Epithelial cell of esophagus (primary cell): ENCODE measurements around the gene ITGB1.
A peak's percentile ranks its signal among the peaks of the same experiment; 100 is the strongest.

Source experiments
- DNase-seq: peaks from one replicate; pipeline ENCODE4 v3.0.0; 2010; ENCODE audit warnings: low read depth
- H3K4me3 ChIP-seq: 2 replicates; pipeline ENCODE4 v1.5.1; 2011; ENCODE audit warnings: mild to moderate bottlenecking, low read length, control low read depth
- TF ChIP-seq, protein P1 (sequence below): IDR thresholded peaks from 2 replicates; pipeline ENCODE4 v1.5.1; 2011; ENCODE audit warnings: low read depth, mild to moderate bottlenecking, low read length, control low read depth, inconsistent platforms; ENCODE audit not compliant: insufficient read depth; ENCODE audit errors: missing control alignments

Gene ITGB1

DNA sequence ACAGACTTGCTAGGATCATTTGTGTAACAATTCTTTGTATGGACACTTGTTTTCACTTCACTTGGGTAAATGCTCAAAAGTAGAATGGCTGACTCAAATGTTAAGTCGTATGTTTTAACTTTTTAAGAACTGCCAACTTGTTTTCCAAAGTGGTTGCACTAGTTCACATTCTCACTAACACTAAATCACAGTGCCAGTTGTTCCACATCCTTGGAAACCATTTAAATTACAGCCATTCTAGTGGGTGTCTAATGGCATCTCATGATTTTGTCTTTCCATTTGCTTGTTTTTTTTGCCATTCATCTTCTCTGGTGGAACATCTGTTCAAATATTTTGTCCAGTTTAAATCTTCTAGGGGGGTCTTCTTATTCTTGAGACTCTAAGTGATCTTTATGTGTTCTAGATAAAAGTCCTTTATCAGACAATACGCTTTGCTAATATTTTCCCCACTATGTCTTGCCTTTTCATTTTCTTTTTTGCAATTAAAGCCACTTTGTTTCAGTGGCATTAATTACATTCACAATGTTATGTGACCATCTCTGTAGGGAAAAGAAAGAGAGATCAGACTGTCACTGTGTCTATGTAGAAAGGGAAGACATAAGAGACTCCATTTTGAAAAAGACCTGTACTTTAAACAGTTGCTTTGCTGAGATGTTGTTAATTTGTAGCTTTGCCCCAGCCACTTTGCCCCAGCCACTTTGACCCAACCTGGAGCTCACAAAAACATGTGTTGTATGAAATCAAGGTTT is 63.9 kb downstream of the ITGB1 start:
- H3K4me3 ChIP-seq: no peak overlapping the region
- TF ChIP-seq, protein P1, sequence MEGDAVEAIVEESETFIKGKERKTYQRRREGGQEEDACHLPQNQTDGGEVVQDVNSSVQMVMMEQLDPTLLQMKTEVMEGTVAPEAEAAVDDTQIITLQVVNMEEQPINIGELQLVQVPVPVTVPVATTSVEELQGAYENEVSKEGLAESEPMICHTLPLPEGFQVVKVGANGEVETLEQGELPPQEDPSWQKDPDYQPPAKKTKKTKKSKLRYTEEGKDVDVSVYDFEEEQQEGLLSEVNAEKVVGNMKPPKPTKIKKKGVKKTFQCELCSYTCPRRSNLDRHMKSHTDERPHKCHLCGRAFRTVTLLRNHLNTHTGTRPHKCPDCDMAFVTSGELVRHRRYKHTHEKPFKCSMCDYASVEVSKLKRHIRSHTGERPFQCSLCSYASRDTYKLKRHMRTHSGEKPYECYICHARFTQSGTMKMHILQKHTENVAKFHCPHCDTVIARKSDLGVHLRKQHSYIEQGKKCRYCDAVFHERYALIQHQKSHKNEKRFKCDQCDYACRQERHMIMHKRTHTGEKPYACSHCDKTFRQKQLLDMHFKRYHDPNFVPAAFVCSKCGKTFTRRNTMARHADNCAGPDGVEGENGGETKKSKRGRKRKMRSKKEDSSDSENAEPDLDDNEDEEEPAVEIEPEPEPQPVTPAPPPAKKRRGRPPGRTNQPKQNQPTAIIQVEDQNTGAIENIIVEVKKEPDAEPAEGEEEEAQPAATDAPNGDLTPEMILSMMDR: no peak
- no peak for DNase-seq

DNA sequence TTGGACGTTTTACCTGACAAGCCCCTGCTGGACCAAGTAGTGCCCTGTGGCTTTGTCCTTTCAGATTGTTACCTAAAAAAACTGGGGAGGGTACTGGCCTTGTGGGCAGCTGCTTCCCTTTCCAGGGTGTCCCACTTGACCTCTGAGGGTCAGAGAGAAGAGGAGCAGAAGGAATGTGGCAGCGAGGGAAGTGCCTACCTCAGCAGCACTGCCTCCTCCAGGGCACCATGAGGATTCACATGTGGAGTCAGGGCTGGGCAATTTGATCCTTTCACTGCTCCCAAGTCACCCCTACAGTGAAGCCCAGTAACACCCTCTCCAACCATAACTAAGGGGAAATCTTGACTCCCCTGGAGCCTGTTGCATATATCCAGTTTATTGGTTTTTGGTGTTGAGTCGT is 64.6 kb downstream of the ITGB1 start:
- TF ChIP-seq, protein P1: peak; percentile 22
- H3K4me3 ChIP-seq: no peak overlapping the region
- DNase-seq: no peak

DNA sequence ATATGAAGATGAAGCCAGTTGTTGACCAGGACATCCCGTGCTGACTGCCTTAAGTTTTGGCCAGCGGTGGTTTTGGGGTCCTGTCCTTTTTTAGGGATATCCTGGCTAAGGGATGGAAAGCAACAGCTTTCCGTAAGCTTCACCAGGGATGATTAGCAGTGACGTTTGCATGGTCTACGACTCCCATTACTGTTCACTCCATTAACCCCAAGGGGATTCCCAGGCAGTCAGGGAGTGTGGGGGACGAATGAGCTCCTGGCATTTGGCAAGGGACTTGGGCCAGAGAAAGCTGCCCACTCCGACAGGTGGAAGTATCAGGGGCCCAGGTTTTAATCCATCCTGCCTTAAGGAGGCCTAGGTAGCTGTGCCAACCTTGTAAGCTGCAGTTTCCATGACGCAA is 66.8 kb downstream of the ITGB1 start:
- no peak for DNase-seq
- no peak overlapping the region for H3K4me3 ChIP-seq

DNA sequence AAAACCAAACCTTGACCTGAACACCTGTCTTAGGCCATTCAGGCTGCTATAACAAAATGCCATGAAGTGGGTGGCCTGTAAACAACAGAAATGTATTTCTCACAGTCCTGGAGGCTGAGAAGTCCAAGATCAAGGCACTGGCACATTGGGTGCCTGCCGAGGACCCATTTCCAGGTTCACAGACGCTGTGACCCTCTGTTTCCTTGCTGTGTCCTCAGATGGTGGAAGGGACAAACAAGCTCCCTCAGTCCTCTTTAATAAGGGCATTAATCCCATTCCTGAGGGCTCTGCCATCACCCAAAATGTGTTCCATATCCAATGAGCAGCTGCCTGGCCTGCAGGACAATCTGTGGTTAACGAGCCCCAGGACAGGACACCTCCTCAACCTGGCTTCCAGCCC is 67.6 kb downstream of the ITGB1 start:
- DNase-seq: no peak
- H3K4me3 ChIP-seq: no peak overlapping the region
- TF ChIP-seq, protein P1: no peak

More for the DNA sequence above, 66.8 kb downstream of the ITGB1 start:
- TF ChIP-seq, protein P1: no peak

DNA sequence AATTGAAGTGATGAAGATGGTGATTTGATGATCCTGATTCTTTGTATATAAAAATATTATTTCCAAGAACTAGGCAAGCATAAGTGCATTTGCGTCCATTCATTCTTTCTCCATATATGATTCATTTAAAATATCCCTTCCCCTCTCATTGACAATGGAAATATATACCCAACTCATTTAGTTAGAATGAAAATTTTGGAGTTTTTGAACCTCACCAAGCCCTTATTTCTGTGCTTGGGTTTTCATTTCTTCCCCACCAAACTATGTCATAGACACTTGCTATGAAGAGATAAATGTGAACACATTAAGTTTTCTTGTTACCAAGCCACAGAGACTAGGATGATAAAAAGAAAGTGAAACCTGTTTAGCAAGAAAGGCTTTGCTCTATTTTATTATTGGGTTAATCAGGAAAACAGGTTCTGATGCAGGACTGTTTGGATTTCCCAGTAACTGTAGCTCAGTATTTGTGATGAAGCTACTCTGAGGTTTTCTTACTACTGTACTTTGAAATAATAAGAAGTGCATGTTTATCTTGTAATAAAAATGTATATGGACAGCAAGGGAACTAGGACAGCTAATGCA is 68.3 kb downstream of the ITGB1 start:
- no peak for DNase-seq
- TF ChIP-seq, protein P1: no peak
- no peak overlapping the region for H3K4me3 ChIP-seq

DNA sequence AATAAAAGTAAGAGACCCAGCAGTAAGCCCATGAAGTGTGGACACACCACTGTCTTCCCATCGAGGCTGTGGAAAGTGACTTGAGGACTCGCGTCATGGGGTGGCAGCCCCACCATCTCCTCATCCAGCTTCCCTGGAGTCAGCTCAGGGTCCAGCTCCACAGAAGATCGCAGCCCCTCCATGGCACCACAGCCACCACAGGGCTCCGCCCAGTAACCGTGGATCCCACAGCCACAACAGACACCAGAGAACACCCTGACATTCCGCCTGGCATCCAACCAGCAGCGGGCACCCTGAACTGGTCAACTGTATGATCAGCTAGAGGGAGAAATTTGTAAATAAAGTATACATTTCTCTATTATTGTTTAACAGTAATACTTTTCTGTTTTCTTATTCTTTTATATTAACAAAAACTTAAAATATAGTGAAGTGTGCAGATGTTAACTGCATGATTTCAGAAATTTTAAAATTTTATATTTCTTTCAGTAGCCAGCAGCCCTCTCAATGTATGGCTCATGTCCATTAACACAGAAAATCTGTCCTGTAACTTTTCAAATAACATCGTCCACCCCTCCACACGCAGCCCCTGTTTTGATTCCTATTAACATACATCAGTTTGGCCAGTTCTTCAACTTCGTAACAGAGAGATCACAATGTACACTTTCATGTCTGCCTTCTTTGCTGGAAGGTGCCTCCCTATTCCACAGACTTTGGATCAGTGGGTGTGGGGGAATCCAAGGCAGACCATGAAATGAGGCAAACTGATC is 69.7 kb downstream of the ITGB1 start:
- DNase-seq: no peak
- H3K4me3 ChIP-seq: no peak overlapping the region
- TF ChIP-seq, protein P1: no peak
